Femur (tissue), 1 donor: ENCODE data around the gene SGPL1.
A peak's percentile ranks its signal among the peaks of the same experiment; 100 is the strongest.
"Not testable (repeated sequence)": the region's sequence is repeated elsewhere in the genome, so short reads cannot be mapped to it uniquely, and the experiment has no call there.

Source experiments
- DNase-seq: peaks from one replicate; pipeline ENCODE4 v3.0.0-alpha.2; 2017

SGPL1 gene

GRCh38 chr10:70908406-70909296, 92.9 kb downstream of the SGPL1 start:
- DNase-seq = no peak

- DNase-seq = no peak
Measured at GRCh38 chr10:70909326-70909935, 93.7 kb downstream of the SGPL1 start.

- DNase-seq = no peak
Measured at GRCh38 chr10:70910486-70911341, 95.0 kb downstream of the SGPL1 start.

- no peak for DNase-seq
Measured at GRCh38 chr10:70911386-70911785, 95.6 kb downstream of the SGPL1 start.

- DNase-seq = no peak
Measured at GRCh38 chr10:70912556-70912955, 96.8 kb downstream of the SGPL1 start.

- DNase-seq = no peak
Measured at GRCh38 chr10:70913191-70913892, 97.6 kb downstream of the SGPL1 start.

- DNase-seq = no peak
Measured at GRCh38 chr10:70913893-70914240, 98.1 kb downstream of the SGPL1 start.

- no peak for DNase-seq
Measured at GRCh38 chr10:70914316-70914864, 98.6 kb downstream of the SGPL1 start.

GRCh38 chr10:70915206-70915605, 99.5 kb downstream of the SGPL1 start:
- DNase-seq = no peak

GRCh38 chr10:70915806-70916205, 100.1 kb downstream of the SGPL1 start:
- no peak for DNase-seq

- no peak for DNase-seq
Measured at GRCh38 chr10:70916241-70916640, 100.5 kb downstream of the SGPL1 start.

GRCh38 chr10:70917226-70917625, 101.5 kb downstream of the SGPL1 start:
- DNase-seq = no peak

- DNase-seq = no peak
Measured at GRCh38 chr10:70917635-70918034, 101.9 kb downstream of the SGPL1 start.

- DNase-seq = peak; percentile 53
Measured at GRCh38 chr10:70918851-70919530, 103.2 kb downstream of the SGPL1 start.

GRCh38 chr10:70919906-70920305, 104.2 kb downstream of the SGPL1 start:
- not testable (repeated sequence) for DNase-seq

GRCh38 chr10:70920519-70920918, 104.8 kb downstream of the SGPL1 start:
- no peak for DNase-seq

GRCh38 chr10:70921285-70921684, 105.5 kb downstream of the SGPL1 start:
- DNase-seq = no peak

- DNase-seq = no peak
Measured at GRCh38 chr10:70923696-70924095, 107.9 kb downstream of the SGPL1 start.

- DNase-seq = peak; percentile 59
Measured at GRCh38 chr10:70925377-70926225, 109.9 kb downstream of the SGPL1 start.

GRCh38 chr10:70926226-70927000, 110.7 kb downstream of the SGPL1 start:
- DNase-seq = no peak
